ENCODE results near the gene MCAT.

Gene MCAT

DNA sequence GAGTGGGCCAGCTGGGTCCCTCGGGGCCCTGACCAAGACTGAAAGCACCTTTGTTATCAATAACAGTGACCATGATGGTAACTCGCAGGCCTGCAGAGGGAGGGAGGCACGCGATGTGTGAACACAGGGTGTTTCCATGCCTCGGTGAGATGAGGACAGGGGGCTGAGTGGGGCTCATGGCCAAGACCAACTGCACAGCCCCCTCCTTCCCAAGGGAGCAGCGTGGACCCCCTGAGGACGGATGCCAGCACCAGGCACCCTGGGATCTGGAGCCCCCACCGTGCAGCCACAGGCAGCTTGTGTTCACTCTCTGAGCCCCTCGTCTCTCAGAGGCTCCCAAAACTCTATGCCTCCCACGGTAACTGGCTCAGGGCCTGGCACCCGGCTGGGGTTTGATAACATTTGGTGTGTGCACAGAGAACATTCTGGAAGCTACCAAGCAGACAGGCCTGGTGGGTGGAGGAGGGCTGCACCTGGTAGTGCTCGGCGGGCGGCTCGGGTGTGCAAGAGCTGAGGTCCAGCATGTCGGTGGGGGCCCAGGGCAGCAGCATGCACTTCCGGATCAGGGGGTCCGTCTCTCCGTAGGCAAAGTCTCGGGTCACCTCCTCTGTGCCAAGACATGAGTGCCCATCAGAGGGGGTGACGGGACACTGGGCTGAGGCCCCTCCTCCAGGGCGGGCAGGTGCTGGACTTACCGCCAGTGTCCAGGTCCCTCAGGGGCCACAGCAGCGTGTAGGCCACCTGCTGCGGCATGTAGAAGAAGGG, 36.1 kb upstream of the MCAT start:
- H3K27me3 ChIP-seq (ENCODE audit: low read depth): no peaks in the 10 kb centered on the region

DNA sequence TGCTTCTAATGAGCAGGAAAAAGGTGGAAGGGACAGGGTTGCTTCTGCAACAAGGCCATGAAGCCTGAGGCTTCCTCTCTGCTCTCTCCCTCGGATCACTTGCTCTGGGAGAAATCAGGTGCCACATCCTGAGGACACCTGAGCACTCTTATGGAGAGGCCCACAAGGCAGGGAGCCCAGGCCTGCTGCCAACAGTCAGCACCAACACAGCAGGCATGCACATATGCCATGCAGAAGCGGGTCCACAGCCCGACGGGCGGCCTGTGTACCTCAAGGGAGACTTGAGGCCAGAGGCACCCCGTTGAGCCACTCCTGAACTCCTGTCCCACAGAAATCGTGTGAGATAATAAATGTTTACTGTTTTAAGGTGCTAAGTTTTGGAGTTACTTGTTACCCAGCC, 34.3 kb upstream of the MCAT start:
- no peak overlapping the region for H3K4me3 ChIP-seq
- H3K9me3 ChIP-seq: no peaks in the 10 kb centered on the region
- H3K36me3 ChIP-seq (replicated peaks): peaks cover 86% of the 10 kb centered on the region
- H3K4me1 ChIP-seq: no peaks in the 10 kb centered on the region
- in situ Hi-C loops (cut with MboI; ENCODE audit: low sequenced_read_pairs): no loop called here
- no peak for DNase-seq (ENCODE audit: low spot score in 2 of 2)
- no peaks in the 10 kb centered on the region for H3K27me3 ChIP-seq (ENCODE audit: low read depth)

More for the DNA sequence above, 36.1 kb upstream of the MCAT start:
- in situ Hi-C loops (cut with MboI; ENCODE audit: low sequenced_read_pairs): no loop called here
- no peak overlapping the region for H3K4me3 ChIP-seq
- peaks cover 5% of the 10 kb centered on the region for H3K4me1 ChIP-seq
- H3K9me3 ChIP-seq: no peaks in the 10 kb centered on the region
- H3K36me3 ChIP-seq (replicated peaks): peaks cover 83% of the 10 kb centered on the region
- DNase-seq (ENCODE audit: low spot score in 2 of 2): no peak

DNA sequence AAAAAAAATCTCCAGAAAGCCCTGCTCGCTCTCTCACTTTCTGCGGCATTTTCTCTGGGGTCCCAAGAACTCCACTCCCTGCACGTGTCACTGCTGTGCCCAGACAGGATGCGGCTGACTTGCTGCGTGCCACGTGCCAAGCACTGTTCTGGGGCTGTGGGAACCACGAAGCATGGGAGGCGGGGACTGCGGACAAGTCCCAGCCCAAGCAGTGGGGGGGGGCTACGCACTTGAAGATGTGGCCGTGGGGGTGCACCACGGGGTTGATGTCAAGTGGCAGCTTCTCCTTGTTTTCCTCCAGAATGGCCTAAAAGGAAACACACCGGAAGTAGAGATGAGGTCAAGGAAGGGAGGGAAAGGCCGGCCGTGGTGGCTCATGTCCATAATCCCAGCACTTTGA, 32.9 kb upstream of the MCAT start:
- no peak for DNase-seq (ENCODE audit: low spot score in 2 of 2)
- no peaks in the 10 kb centered on the region for H3K9me3 ChIP-seq
- peaks cover 90% of the 10 kb centered on the region for H3K36me3 ChIP-seq (replicated peaks)
- H3K4me1 ChIP-seq: no peaks in the 10 kb centered on the region
- in situ Hi-C loops (cut with MboI; ENCODE audit: low sequenced_read_pairs): no loop called here
- H3K4me3 ChIP-seq: no peak overlapping the region
- H3K27me3 ChIP-seq (ENCODE audit: low read depth): no peaks in the 10 kb centered on the region

DNA sequence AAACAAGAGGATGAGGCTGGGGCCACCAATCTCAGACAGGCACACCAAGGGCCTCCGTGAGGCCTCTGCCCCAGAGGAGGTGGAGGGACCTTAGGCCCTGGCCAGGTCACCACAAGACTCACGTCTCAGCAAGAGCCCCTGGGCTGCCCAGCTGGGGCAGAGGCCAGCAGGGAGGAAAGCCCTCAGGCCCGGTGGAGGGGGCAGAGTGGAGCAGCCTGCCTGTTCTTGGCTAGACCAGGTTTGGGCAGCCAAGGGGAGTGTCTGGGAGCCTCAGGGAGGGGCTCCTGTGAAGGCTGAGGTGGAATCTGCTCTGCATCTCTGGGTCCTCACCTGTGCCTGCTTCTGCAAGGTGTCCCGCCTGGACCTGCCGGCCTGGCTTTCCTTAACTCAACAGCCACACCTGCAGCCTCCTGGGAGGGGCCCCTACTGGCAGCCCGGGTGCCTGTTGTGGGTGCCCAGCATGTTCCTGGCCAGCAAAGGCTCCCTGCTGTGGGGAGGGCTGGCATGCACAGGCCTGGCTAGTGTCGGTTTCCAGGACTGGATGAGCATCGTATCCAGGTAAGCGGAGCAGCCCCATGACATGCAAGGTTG, 31.8 kb upstream of the MCAT start:
- Histone ChIP-seq H3K27me3 (ENCODE audit: low read depth) (no peaks in the 10 kb centered on the region), H3K4me1 (no peaks in the 10 kb centered on the region), H3K9me3 (no peaks in the 10 kb centered on the region), H3K36me3 (replicated peaks) (peaks cover 89% of the 10 kb centered on the region), H3K4me3 (no peak overlapping the region)
- DNase-seq (ENCODE audit: low spot score in 2 of 2): no peak
- in situ Hi-C loops (cut with MboI; ENCODE audit: low sequenced_read_pairs): no loop called here

DNA sequence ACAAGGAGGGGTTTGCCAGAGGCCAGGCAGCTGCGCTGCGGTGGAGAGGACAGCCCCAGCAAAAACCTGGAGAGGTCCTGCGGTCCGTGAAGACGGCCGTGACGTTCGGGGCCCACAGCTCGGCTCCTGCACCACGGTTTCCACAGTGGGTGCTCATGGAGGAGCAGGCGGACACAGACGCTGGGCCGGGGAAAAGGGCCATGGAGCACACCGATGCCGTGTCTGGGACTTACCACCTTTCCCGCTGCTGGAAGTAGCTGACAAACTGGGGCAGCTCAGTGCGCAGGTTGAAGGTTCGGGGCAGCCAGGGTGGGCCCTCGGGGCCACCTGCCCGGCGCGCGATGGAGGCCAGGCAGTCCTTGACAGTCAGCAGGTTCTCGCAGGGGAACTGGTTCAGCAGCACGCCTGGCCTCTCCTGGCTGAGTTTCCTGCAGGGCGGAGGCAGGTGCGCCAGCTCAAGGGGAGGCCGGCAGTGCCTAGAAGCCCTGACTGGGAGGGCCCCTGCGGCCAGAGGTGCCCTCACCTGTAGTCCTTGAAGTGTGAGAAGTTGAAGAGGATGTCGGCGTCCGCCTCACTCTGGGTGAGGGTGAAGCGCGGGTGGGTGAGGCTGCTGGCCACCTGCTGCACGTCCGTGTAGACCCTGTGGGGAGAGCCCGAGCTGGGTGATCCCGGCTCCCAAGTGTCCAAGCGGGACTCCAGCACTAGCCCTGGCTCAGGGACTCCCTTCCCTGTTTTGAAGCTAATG, 30.9 kb upstream of the MCAT start:
- in situ Hi-C loops (cut with MboI; ENCODE audit: low sequenced_read_pairs): no loop called here
- H3K4me3 ChIP-seq: no peak overlapping the region
- H3K4me1 ChIP-seq: no peaks in the 10 kb centered on the region
- H3K36me3 ChIP-seq (replicated peaks): peaks cover 89% of the 10 kb centered on the region
- no peak for DNase-seq (ENCODE audit: low spot score in 2 of 2)
- no peaks in the 10 kb centered on the region for H3K27me3 ChIP-seq (ENCODE audit: low read depth)
- H3K9me3 ChIP-seq: no peaks in the 10 kb centered on the region

DNA sequence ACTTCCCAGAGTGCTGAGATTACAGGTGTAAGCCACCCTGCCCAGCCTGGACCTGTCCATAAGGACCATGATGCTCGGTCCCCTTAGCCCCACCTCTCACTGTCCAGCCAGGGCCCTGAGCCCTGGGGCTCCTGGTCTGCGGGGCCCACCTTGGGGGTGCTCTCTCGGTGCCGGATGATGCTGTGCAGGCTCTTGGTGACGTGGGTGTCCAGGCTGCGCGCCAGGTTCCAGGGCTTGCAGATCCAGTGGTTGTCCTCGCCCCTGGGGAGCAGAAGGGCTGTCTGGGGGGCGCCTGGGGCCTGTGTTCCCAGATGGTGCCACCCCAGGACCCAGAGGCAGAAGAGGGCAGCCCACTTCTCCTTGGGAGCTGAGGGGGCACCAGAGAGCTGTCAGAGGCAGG, 30.4 kb upstream of the MCAT start:
- Histone ChIP-seq H3K27me3 (ENCODE audit: low read depth) (no peaks in the 10 kb centered on the region), H3K9me3 (no peaks in the 10 kb centered on the region), H3K36me3 (replicated peaks) (peaks cover 89% of the 10 kb centered on the region), H3K4me3 (no peak overlapping the region), H3K4me1 (no peaks in the 10 kb centered on the region)
- no peak for DNase-seq (ENCODE audit: low spot score in 2 of 2)
- in situ Hi-C loops (cut with MboI; ENCODE audit: low sequenced_read_pairs): no loop called here

DNA sequence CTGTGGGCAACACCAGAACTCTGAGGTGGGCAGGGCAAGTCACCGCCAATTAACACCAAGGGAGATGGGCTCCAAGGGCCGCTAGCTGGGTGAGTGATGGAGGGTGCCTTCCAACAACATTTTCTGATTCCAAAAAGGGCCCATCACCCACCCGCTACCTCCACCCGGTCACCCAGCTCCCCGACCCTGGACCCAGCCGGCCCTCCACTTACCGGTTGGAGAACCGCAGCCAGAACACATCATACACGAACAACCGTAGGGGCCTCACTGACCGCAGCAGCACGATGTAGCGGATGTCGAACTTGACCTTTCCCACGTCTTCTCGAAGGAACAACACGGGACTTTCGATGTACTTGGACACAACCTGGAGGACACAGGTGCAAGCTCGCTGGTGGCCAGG, 29.0 kb upstream of the MCAT start:
- Histone ChIP-seq H3K27me3 (ENCODE audit: low read depth) (no peaks in the 10 kb centered on the region), H3K4me1 (no peaks in the 10 kb centered on the region), H3K4me3 (no peak overlapping the region), H3K36me3 (replicated peaks) (peaks cover 87% of the 10 kb centered on the region), H3K9me3 (no peaks in the 10 kb centered on the region)
- in situ Hi-C loops (cut with MboI; ENCODE audit: low sequenced_read_pairs): no loop called here
- no peak for DNase-seq (ENCODE audit: low spot score in 2 of 2)

DNA sequence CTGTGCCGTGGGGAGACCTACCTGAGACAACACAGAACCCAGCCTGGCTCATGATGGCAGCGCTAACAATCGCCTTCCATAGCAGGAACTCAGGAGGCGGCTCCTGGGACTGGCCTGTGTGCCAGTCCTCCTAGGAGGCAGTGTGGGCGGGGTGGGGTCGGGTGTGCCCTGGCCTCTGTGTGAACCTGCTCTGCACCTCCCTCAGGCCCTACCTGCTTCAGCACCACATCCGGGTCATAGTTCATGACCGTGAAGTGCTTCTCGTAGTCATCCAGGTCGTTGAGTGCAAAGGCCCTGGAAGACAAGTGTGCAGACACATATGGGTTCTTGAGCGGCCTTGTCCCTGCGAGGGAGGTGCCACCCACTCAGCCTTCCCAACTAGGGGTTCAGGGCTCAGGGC, 28.4 kb upstream of the MCAT start:
- H3K4me1 ChIP-seq: no peaks in the 10 kb centered on the region
- in situ Hi-C loops (cut with MboI; ENCODE audit: low sequenced_read_pairs): no loop called here
- H3K9me3 ChIP-seq: no peaks in the 10 kb centered on the region
- peaks cover 82% of the 10 kb centered on the region for H3K36me3 ChIP-seq (replicated peaks)
- no peaks in the 10 kb centered on the region for H3K27me3 ChIP-seq (ENCODE audit: low read depth)
- no peak for DNase-seq (ENCODE audit: low spot score in 2 of 2)
- no peak overlapping the region for H3K4me3 ChIP-seq

DNA sequence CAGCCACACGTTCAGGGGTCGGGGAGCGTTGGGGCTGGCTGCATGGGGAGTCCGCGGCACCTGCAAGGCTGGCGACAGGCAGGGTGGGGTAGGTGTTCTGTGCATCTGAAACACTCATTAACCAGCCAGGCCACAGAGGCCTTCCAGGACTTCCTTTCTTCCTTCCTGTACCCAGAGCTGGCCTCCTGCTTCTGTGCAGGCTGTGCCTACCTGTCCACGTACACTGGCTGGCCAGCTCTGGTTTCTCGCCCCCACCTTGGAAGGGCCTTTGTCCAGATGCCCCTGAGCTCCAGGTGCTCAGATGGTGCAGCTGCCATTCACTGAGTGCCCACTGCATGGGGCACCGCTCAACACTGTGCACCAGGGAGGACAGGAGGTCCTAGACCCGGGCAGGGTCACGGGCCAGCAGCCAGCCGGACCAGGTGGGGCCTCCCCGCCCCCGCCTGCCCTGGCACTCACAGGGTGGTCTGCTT, 27.9 kb upstream of the MCAT start:
- H3K27me3 ChIP-seq (ENCODE audit: low read depth): no peaks in the 10 kb centered on the region
- in situ Hi-C loops (cut with MboI; ENCODE audit: low sequenced_read_pairs): no loop called here
- DNase-seq (ENCODE audit: low spot score in 2 of 2): no peak
- H3K4me3 ChIP-seq: no peak overlapping the region
- peaks cover 79% of the 10 kb centered on the region for H3K36me3 ChIP-seq (replicated peaks)
- H3K9me3 ChIP-seq: no peaks in the 10 kb centered on the region
- H3K4me1 ChIP-seq: no peaks in the 10 kb centered on the region

DNA sequence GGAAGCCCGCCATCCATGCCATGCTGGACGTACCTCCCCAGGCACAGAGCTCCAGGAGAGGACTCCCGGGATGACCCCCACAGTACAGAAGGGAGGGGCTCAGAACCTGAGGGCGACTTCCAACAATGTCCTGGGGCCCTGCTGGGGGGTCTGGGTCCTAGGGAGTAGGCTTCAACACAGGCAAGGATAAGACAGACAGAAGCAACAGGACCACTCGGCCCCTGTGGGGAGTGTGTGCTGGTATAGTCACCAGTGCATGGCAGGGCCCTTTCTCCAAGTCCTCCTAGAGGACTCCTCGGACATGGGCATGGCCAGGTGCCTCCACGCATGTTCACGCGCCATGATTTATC, 26.9 kb upstream of the MCAT start:
- no peaks in the 10 kb centered on the region for H3K9me3 ChIP-seq
- H3K36me3 ChIP-seq (replicated peaks): peaks cover 72% of the 10 kb centered on the region
- DNase-seq (ENCODE audit: low spot score in 2 of 2): no peak

DNA sequence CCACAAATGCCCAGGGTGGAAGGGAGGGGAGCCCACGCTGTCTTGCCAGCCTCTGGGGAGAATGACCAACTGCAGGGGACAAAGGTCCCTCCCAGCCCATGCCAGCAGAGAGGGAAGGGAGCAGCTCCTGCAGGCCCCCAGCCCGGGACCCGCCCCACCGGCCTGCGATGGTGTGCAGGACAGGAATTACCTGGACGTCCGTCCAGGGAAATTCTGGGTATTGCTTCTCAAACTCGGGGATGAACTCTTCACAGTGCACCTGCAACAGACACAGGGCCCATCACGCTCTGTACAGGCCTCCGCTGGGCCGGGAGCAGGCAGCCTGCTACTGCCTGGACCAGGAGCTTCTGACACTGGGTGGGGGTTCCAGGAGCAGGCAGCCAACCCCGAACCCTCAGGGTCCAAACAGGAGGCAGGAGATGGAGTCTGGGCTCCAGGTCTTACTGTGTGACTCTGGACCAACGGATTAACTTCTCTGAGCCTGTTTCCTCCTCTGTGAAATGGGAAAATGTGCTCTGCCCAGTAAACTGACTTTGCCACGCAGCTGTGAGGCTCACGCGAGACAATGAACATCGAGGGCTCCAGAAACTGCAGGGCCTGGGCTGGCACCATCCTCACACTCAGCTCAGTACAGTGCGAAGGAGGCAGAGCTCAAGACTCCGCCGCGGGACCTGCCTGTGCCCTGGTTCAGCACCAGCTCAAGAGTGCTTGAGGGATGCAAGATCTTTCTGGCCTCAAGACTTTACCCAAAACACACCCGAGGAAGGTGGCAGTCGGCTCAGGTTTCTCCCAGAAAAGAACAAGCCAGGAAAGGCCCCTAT, 26.3 kb upstream of the MCAT start:
- in situ Hi-C loops (cut with MboI; ENCODE audit: low sequenced_read_pairs): no loop called here
- peaks cover 67% of the 10 kb centered on the region for H3K36me3 ChIP-seq (replicated peaks)
- no peaks in the 10 kb centered on the region for H3K27me3 ChIP-seq (ENCODE audit: low read depth)
- no peak for DNase-seq (ENCODE audit: low spot score in 2 of 2)
- H3K4me1 ChIP-seq: no peaks in the 10 kb centered on the region
- H3K9me3 ChIP-seq: no peaks in the 10 kb centered on the region
- H3K4me3 ChIP-seq: no peak overlapping the region

More for the DNA sequence above, 26.9 kb upstream of the MCAT start:
- Histone ChIP-seq H3K4me3 (no peak overlapping the region), H3K27me3 (ENCODE audit: low read depth) (no peaks in the 10 kb centered on the region), H3K4me1 (no peaks in the 10 kb centered on the region)
- in situ Hi-C loops (cut with MboI; ENCODE audit: low sequenced_read_pairs): no loop called here

DNA sequence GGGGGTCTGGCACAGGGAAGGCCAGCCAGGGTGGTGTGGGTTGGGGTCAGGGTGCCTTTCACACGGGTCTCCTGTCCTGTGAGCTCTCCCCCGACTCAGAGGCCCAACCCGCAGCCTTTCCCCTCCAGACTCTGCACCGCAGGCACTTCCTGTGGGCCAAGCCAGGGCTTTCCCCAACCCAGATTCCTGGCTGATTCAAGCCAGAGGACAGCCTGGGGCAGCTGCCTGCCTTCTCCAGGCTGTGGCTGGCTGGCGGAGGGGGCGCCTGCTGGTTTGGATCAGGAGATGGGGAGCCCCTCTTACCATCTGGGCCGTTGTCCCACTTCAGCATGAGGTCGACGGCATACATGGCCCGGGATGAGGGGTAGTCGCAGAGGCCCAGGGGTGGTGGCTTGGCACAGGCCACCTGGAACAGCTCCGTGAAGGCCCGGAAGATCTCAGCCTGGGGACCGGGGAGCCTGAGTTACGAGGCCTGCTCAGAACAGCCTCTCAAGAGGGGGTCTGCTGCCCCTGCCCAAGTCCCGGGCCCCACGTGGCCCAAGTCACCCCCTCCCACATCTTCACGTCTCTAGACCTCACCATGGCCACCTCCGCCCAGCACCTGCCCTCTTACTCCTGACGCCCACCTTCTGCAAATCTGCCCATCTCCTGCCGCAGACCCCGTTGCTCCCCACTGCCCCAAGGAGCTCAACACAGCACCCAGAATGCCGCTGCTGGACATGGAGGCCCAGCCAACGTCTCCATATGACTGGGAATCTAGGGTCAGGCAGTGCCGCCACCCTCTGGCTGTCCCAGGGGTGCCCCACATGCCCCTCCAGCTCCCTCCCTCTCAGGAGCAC, 25.5 kb upstream of the MCAT start:
- no peaks in the 10 kb centered on the region for H3K9me3 ChIP-seq
- no peaks in the 10 kb centered on the region for H3K27me3 ChIP-seq (ENCODE audit: low read depth)
- in situ Hi-C loops (cut with MboI; ENCODE audit: low sequenced_read_pairs): no loop called here
- H3K4me3 ChIP-seq: no peak overlapping the region
- no peak for DNase-seq (ENCODE audit: low spot score in 2 of 2)
- peaks cover 58% of the 10 kb centered on the region for H3K36me3 ChIP-seq (replicated peaks)
- no peaks in the 10 kb centered on the region for H3K4me1 ChIP-seq

DNA sequence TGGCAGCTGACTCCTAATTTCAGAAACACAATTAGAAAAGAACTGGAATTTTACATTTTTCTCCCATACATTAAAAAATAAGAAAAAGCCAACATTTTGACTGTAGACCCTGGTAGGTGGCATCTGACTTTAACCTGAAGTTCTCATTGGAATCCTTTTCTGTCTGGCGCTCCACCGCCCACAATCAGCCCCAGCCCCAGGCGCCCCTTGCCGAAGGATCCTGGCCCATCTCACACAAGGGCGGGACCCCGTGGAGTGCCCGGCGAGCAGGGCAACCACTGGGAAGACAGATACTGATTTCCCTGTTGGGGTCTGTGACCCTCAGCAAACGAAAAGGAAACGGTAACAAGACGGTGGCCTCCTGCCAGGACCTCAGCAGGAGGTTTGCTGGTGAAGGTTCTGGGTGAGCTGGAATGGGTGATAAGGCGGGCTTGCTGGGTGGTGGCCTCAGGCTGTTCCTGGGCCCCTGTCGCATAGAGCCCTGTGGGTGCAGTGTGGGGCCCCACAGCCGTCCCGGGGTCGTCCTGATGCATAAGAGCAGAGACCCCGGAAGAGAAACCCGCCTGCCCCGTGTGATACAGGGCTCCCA, 23.9 kb upstream of the MCAT start:
- in situ Hi-C loops (cut with MboI; ENCODE audit: low sequenced_read_pairs): no loop called here
- no peak overlapping the region for H3K4me3 ChIP-seq
- no peaks in the 10 kb centered on the region for H3K27me3 ChIP-seq (ENCODE audit: low read depth)
- DNase-seq (ENCODE audit: low spot score in 2 of 2): no peak
- no peaks in the 10 kb centered on the region for H3K4me1 ChIP-seq
- no peaks in the 10 kb centered on the region for H3K9me3 ChIP-seq
- H3K36me3 ChIP-seq (replicated peaks): peaks cover 49% of the 10 kb centered on the region
